HG02798 (cell line): ENCODE data around the gene HS3ST2.

Source experiments
- ATAC-seq: cut with Tn5 transposase; IDR thresholded peaks from one replicate; pipeline ENCODE4 v1.9.1; 2021; ENCODE audit warnings: mild to moderate bottlenecking; ENCODE audit not compliant: unreplicated experiment, poor library complexity

Gene HS3ST2

DNA sequence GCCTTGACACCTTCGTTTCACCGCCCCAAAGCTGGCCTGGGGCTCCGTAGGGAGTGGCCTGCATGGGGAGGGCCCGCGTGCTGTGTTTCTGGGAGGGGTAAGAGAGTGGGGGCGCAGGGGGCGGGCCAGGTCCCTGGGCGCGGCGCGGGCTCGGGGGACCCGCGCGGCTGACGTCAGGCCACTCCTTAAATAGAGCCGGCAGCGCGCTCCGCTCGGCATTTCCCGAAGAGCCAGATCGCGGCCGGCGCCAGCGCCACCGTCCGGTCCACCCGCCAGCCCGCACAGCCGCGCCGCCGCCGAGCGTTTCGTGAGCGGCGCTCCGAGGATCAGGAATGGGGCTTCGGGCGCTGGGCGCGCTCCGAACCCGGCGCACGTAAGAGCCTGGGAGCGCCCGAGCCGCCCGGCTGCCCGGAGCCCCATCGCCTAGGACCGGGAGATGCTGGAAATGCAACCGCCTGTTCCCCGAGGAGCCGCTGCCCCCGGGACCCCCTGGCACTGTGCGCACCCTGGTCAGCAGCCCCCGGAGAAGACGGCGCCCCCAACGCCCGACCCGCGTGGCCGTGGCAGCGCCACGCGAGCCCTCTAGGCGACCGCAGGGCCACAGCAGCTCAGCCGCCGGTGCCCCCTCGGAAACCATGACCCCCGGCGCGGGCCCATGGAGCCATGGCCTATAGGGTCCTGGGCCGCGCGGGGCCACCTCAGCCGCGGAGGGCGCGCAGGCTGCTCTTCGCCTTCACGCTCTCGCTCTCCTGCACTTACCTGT lies at the start of gene HS3ST2:
Gene HS3ST2, plus strand, starts transcription at position 215 of the 763 bp plus-strand sequence. Its CDS starts 449 bp downstream, at position 664.
- ATAC-seq = no peak

GRCh38 chr16:22764662-22765327 lies 49.2 kb upstream of the HS3ST2 start:
- ATAC-seq = no peak

- no peak for ATAC-seq
These were observed 48.5 kb upstream of the HS3ST2 start for GRCh38 chr16:22765479-22765878.

GRCh38 chr16:22770866-22771265 lies 43.1 kb upstream of the HS3ST2 start:
- ATAC-seq = no peak

- ATAC-seq = no peak
These were observed 42.4 kb upstream of the HS3ST2 start for GRCh38 chr16:22771551-22771950.

DNA sequence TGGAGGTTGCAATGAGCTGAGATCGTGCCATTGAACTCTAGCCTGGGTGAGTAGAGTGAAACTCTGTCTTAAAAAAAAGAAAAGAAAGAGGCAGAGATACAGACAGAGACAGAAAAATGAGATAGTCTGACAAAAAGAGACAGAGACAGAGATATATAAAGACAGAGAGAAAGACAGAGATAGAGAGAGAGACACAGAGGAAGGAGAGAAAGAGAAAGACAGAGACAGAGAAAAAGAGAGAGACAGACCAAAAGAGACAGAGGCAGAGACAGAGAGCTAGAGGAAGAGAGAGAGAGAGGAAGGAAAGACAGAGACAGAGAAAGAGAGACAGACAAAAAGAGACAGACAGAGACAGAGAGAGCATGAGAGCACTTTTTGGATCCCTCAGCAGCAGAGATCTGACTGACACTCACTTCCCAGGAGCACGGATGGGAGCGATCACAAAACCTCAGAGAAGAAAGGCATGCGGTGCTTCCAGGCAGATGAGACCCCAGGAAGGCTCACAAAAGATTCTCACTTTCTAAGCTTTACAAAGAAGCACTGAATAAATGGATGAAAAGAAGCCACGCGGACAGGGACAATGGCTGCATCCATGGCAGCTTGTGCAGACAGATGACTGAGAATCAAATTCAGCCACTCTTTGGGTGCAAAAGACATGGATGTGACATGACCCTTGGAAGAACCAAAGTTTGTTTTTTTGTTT lies 38.6 kb upstream of the HS3ST2 start:
- no peak for ATAC-seq

GRCh38 chr16:22781480-22781879 lies 32.5 kb upstream of the HS3ST2 start:
- ATAC-seq = no peak

GRCh38 chr16:22782314-22782713 lies 31.6 kb upstream of the HS3ST2 start:
- ATAC-seq = no peak

- ATAC-seq = no peak
These were observed 29.2 kb upstream of the HS3ST2 start for GRCh38 chr16:22784690-22785214.

- no peak for ATAC-seq
These were observed 28.4 kb upstream of the HS3ST2 start for GRCh38 chr16:22785552-22785951.

- no peak for ATAC-seq
These were observed 27.7 kb upstream of the HS3ST2 start for GRCh38 chr16:22786284-22786683.

GRCh38 chr16:22786691-22787090 lies 27.3 kb upstream of the HS3ST2 start:
- ATAC-seq = no peak

DNA sequence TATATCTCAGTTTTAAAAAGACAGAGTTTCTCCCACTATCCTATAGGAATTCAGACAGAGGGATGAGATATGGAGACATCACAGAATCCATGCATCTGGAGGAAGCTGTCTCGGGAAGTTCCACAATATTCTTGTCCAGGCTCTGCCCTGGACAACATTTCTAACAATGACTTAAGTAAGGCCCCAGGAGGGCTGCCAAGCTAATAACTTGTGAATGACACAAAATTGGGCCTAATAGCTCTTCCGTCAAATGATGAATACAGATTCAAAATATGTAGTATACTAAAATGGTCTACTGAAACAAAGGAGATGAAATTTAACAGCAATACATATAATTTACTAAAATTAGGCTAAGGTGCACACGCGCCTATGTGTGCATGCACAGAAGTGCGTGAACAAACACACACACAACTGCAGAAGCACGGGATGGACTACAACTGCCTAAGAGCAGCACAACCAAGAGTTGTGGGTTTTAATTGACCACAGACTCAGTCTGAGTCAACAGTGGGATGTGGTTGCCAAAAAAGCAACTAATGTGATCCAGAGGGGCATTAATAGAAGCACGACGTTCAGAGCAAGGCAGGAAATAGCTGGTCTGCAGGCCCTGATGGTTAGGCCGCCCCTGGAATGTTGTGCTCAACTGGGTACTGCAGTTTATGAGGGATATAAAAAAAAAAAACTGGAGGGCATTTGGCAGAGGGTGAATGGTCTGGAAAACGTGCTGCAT lies 26.3 kb upstream of the HS3ST2 start:
- no peak for ATAC-seq

DNA sequence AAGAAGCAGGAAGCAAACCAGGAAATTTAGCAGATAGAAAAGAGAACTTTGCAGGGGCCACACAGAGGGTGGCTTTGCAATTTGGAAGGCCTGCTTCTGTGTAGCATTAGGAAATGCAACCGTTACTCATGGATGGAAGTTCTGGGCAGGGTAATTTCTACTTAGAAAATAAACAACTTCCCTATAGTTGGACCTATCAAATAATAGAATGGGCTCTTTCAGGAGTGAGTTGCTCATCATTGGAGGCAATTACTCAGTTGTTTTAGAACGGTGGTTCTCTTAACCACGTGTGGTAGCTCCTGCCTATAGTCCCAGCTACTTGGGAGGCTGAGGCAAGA lies 25.8 kb upstream of the HS3ST2 start:
- ATAC-seq = no peak

- ATAC-seq = no peak
These were observed 24.5 kb upstream of the HS3ST2 start for GRCh38 chr16:22789281-22789945.

DNA sequence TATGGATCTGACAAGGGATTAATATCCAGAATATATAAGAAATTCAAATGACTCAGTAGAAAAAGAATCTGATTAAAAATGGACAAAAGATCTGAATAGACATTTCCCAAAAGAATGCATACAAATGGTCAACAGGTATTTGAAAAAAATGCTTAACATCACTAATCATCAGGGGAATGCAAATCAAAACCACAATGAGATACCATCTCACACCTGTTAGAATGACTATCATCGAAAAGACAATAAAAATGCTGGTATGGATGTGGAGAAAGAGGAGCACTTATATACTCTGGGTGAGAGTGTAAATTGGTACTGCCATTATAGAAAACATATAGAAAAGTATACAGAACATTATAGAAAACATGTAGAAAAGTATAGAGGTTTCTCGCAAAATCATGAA lies 16.4 kb upstream of the HS3ST2 start:
- ATAC-seq = no peak

DNA sequence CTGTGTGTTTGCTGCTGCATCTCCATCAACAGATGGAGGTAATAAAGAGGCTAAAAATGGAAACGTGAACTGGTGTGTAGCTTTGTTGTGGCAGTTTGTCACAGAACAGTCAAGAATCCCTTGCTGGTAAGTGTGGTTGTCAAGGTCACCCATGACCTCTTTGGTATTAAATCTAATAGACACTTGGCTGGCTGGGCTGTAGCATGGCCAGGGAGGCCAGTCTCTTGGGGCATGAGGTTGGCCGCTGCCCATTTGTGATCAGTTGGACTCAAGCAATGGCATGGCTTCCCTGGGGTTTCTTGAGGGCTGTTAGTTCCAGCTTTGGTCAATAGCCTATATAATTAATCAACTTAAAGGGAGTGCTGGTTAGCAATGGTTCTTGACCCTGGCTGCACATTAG lies 14.8 kb upstream of the HS3ST2 start:
- ATAC-seq = no peak

DNA sequence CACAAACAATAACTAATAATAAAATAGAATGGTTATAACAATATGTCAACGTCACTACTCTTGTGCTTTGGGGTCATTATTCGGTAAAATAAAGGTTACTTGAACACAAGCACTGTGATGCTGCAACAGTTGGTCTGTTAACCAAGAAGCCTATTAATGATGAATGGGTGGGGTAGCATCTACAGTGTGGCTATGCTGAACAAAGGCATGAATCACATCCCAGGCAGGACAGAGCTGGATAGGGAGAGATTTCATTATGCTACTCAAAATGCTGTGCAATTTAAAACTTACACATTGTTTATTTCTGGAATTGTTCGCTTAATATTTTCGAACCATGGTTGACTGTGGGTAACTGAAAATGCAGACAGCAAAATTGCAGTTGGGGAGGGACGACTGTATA lies 9.1 kb upstream of the HS3ST2 start:
- ATAC-seq = no peak

DNA sequence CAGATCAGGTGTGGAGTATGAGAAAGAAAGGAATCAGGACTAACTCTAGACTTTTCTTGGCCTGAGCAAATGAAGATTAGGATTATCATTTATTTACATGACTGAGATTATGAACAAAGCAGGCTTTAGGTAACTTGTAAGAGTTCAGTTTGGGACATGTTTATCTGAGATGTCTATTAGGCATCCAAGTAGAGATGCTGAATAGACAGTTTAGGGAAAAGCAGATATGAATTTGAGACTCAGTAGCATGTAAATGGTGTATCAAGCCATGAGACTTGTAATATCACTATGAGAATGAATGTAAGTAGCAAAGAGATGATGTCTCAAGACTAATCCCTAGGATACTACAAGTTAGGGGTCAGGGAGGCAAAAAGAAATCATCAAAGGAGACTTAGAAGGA lies 8.6 kb upstream of the HS3ST2 start:
- ATAC-seq = no peak

GRCh38 chr16:22806811-22807210 lies 7.2 kb upstream of the HS3ST2 start:
- no peak for ATAC-seq
